Liver (tissue), 9 donors: ENCODE data around the gene SREK1. TPM values are rescaled to one million over a fixed set of nuclear protein-coding genes. Genes with fewer than 3 reads are reported as not detected.

Experiments used
- DNase-seq: peaks from one replicate; pipeline ENCODE4 v3.0.0-alpha.2; 2017; ENCODE audit warnings: low spot score
- H3K27ac ChIP-seq, 2 donors: one replicate each; pipeline ENCODE4 v1.7.0; 2013; ENCODE audit warnings: inconsistent platforms in 2 of 2, low read length in 2 of 2, control low read depth in 1 of 2, low read depth in 1 of 2, mild to moderate bottlenecking in 1 of 2
- H3K27me3 ChIP-seq, 4 donors: one replicate each; pipeline versions ENCODE4 v1.6.1 to v1.7.0; 2013; ENCODE audit warnings: low read length in 3 of 4, inconsistent platforms in 1 of 4, mild to moderate bottlenecking in 1 of 4, moderate library complexity in 1 of 4; ENCODE audit not compliant: control insufficient read depth in 4 of 4, insufficient read depth in 4 of 4
- H3K36me3 ChIP-seq, 4 donors: one replicate each; pipeline versions ENCODE4 v1.6.1 to v1.7.0; 2013; ENCODE audit warnings: low read length in 3 of 4, mild to moderate bottlenecking in 3 of 4, low read depth in 1 of 4, moderate library complexity in 1 of 4; ENCODE audit not compliant: control insufficient read depth in 4 of 4, insufficient read depth in 3 of 4
- H3K4me1 ChIP-seq, 4 donors: one replicate each; pipeline versions ENCODE4 v1.6.1 to v1.7.0; 2013; ENCODE audit warnings: low read length in 3 of 4, mild to moderate bottlenecking in 3 of 4, moderate library complexity in 1 of 4; ENCODE audit not compliant: control insufficient read depth in 4 of 4, insufficient read depth in 4 of 4
- H3K4me3 ChIP-seq, 3 donors: one replicate each; pipeline versions ENCODE4 v1.6.1 to v1.7.0; 2013; ENCODE audit warnings: low read length in 3 of 3, control low read depth in 1 of 3, low read depth in 1 of 3, mild to moderate bottlenecking in 1 of 3
- H3K9ac ChIP-seq, 2 donors: one replicate each; pipeline ENCODE4 v1.7.0; 2013; ENCODE audit warnings: low read length in 2 of 2, mild to moderate bottlenecking in 2 of 2, moderate library complexity in 2 of 2, control low read depth in 1 of 2, low read depth in 1 of 2
- H3K9me3 ChIP-seq, 4 donors: one replicate each; pipeline versions ENCODE4 v1.6.1 to v1.7.0; 2013; ENCODE audit warnings: low read length in 3 of 4; ENCODE audit not compliant: control insufficient read depth in 4 of 4
- EGR1 ChIP-seq, 2 donors: IDR thresholded peaks; 2 replicates each; pipeline ENCODE4 v1.6.1; 2016 to 2018; ENCODE audit warnings: antibody characterized with exemption in 2 of 2, low read depth in 2 of 2
- FOXA1 ChIP-seq: IDR thresholded peaks from 2 replicates; pipeline ENCODE4 v1.6.1; 2016; ENCODE audit warnings: antibody characterized with exemption
- FOXA2 ChIP-seq: IDR thresholded peaks from 2 replicates; pipeline ENCODE4 v1.6.1; 2016; ENCODE audit warnings: antibody characterized with exemption
- GABPA ChIP-seq, 2 donors: IDR thresholded peaks in 1 of 2; conservative IDR thresholded peaks in 1 of 2; 2 replicates each; pipeline ENCODE4 v1.6.1; 2016; ENCODE audit warnings: antibody characterized with exemption in 2 of 2, mild to moderate bottlenecking in 1 of 2, moderate library complexity in 1 of 2
- HNF4A ChIP-seq, 2 donors: conservative IDR thresholded peaks; 2 replicates each; pipeline ENCODE4 v1.6.1; 2016; ENCODE audit warnings: antibody characterized with exemption in 2 of 2, mild to moderate bottlenecking in 2 of 2
- HNF4G ChIP-seq: IDR thresholded peaks from 2 replicates; pipeline ENCODE4 v1.6.1; 2016; ENCODE audit warnings: antibody characterized with exemption
- JUND ChIP-seq, 2 donors: IDR thresholded peaks; 2 replicates each; pipeline ENCODE4 v1.6.1; 2016; ENCODE audit warnings: antibody characterized with exemption in 2 of 2
- NR2F2 ChIP-seq: IDR thresholded peaks from 2 replicates; pipeline ENCODE4 v1.6.1; 2016; ENCODE audit warnings: antibody characterized with exemption
- RAD21 ChIP-seq, 2 donors: IDR thresholded peaks; 2 replicates each; pipeline ENCODE4 v1.6.1; 2016; ENCODE audit warnings: antibody characterized with exemption in 2 of 2, mild to moderate bottlenecking in 2 of 2
- RXRA ChIP-seq, 2 donors: IDR thresholded peaks; 2 replicates each; pipeline ENCODE4 v1.6.1; 2017 to 2018; ENCODE audit warnings: antibody characterized with exemption in 2 of 2, mild to moderate bottlenecking in 1 of 2
- SP1 ChIP-seq: IDR thresholded peaks from 2 replicates; pipeline ENCODE4 v1.6.1; 2018; ENCODE audit warnings: antibody characterized with exemption, mild to moderate bottlenecking
- TAF1 ChIP-seq: conservative IDR thresholded peaks from 2 replicates; pipeline ENCODE4 v1.6.1; 2016; ENCODE audit warnings: antibody characterized with exemption, mild to moderate bottlenecking
- YY1 ChIP-seq: IDR thresholded peaks from 2 replicates; pipeline ENCODE4 v1.6.1; 2016; ENCODE audit warnings: antibody characterized with exemption, mild to moderate bottlenecking
- WGBS: extraction: QIAGEN DNeasy Blood & Tissue Kit; methylation state at CpG from one replicate; pipeline ENCODE4 v1.1.7; 2013; 5-methylcytosine and 5-hydroxymethylcytosine counted together
- polyA plus RNA-seq, 2 donors: library from polyadenylated mRNA; stranded (reverse) in 1 of 2; unstranded in 1 of 2; fragments of 200-250 nt in 1 of 2; fragments of >200 nt in 1 of 2; fragmentation: Nextera tagmentation in 1 of 2; extraction: Ambion mirVana in 1 of 2; gene quantifications; one replicate each; pipeline versions ENCODE4 v1.2.1 to v1.2.3, GENCODE V29; 2013 to 2015
- total RNA-seq, 2 donors: library from RNA; depleted of rRNA; stranded (reverse); fragments of >200 nt; gene quantifications; one replicate each; pipeline ENCODE4 v1.2.3, GENCODE V29; 2014
- TF ChIP-seq, protein P1 (sequence below): fragments of 150-350 bp; IDR thresholded peaks from 2 replicates; pipeline ENCODE4 v1.5.1; 2017; ENCODE audit warnings: improper control_type of control experiment, low read depth, low read length; ENCODE audit not compliant: missing input control
- TF ChIP-seq, protein P2 (sequence below): IDR thresholded peaks from 2 replicates; pipeline ENCODE4 v1.6.1; 2016; ENCODE audit warnings: antibody characterized with exemption
- TF ChIP-seq, protein P3 (sequence below): IDR thresholded peaks from 2 replicates; pipeline ENCODE4 v1.6.1; 2016; ENCODE audit warnings: antibody characterized with exemption, mild to moderate bottlenecking
- TF ChIP-seq, protein P4 (sequence below): IDR thresholded peaks from 2 replicates; pipeline ENCODE4 v1.6.1; 2016; ENCODE audit warnings: antibody characterized with exemption
- TF ChIP-seq, protein P5 (sequence below): IDR thresholded peaks from 2 replicates; pipeline ENCODE4 v1.6.1; 2016; ENCODE audit warnings: antibody characterized with exemption
- donor health status: healthy.
- donor health status: healthy.
- donor health status: healthy.
- donor health status: healthy.
- donor health status: healthy.

Gene SREK1
- total and polyA plus RNA-seq, 4 donors = 10.2 to 85.8 (median 43.9) TPM

DNA sequence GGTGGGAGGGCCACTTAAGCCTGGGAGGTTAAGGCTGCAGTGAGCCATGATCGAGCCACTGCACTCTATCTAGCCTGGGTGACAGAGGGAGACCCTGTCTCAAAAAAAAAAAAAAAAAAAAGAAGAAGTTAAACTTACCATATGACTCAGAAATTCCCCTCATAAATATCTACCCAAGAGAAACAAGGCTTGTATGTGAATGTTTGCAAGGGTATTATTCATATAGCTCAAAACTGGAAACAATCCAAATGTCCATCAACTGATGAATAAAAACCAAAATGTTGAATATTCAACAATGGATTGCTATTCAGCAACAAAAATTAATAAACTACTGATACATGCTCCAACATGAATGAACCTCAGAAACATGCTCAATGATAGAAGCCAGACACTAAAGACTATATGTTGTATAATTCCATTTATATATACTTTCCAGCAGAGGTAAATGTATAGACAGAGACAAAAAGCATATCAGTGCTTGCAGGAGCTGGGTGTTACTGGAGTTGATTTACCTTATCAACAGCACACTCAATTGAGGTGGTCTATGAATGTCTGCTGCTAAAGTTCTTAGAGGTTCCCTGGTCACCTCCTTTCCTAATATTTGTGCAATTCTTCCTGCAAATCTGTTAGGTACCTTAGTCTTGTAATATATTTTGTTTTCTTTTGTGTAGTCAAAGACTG lies 5.3 kb upstream of the SREK1 start:
- TF ChIP-seq HNF4G (no peak), YY1 (no peak), HNF4A (conservative IDR thresholded peaks at IDR 0.05) (no peak), FOXA1 (no peak), JUND (IDR thresholded peaks at IDR 0.05) (no peak), TAF1 (no peak), RAD21 (IDR thresholded peaks at IDR 0.05) (no peak), NR2F2 (no peak), EGR1 (IDR thresholded peaks at IDR 0.05; ENCODE audit: low read depth in 2 of 2) (no peak), RXRA (IDR thresholded peaks at IDR 0.05) (no peak), FOXA2 (no peak), GABPA (IDR thresholded peaks at IDR 0.05 in 1 of 2, conservative IDR thresholded peaks at IDR 0.05 in 1 of 2) (no peak), SP1 (no peak)
- TF ChIP-seq, protein P1, sequence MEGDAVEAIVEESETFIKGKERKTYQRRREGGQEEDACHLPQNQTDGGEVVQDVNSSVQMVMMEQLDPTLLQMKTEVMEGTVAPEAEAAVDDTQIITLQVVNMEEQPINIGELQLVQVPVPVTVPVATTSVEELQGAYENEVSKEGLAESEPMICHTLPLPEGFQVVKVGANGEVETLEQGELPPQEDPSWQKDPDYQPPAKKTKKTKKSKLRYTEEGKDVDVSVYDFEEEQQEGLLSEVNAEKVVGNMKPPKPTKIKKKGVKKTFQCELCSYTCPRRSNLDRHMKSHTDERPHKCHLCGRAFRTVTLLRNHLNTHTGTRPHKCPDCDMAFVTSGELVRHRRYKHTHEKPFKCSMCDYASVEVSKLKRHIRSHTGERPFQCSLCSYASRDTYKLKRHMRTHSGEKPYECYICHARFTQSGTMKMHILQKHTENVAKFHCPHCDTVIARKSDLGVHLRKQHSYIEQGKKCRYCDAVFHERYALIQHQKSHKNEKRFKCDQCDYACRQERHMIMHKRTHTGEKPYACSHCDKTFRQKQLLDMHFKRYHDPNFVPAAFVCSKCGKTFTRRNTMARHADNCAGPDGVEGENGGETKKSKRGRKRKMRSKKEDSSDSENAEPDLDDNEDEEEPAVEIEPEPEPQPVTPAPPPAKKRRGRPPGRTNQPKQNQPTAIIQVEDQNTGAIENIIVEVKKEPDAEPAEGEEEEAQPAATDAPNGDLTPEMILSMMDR = no peak
- TF ChIP-seq, protein P2, sequence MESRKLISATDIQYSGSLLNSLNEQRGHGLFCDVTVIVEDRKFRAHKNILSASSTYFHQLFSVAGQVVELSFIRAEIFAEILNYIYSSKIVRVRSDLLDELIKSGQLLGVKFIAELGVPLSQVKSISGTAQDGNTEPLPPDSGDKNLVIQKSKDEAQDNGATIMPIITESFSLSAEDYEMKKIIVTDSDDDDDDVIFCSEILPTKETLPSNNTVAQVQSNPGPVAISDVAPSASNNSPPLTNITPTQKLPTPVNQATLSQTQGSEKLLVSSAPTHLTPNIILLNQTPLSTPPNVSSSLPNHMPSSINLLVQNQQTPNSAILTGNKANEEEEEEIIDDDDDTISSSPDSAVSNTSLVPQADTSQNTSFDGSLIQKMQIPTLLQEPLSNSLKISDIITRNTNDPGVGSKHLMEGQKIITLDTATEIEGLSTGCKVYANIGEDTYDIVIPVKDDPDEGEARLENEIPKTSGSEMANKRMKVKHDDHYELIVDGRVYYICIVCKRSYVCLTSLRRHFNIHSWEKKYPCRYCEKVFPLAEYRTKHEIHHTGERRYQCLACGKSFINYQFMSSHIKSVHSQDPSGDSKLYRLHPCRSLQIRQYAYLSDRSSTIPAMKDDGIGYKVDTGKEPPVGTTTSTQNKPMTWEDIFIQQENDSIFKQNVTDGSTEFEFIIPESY = no peak
- TF ChIP-seq, protein P3, sequence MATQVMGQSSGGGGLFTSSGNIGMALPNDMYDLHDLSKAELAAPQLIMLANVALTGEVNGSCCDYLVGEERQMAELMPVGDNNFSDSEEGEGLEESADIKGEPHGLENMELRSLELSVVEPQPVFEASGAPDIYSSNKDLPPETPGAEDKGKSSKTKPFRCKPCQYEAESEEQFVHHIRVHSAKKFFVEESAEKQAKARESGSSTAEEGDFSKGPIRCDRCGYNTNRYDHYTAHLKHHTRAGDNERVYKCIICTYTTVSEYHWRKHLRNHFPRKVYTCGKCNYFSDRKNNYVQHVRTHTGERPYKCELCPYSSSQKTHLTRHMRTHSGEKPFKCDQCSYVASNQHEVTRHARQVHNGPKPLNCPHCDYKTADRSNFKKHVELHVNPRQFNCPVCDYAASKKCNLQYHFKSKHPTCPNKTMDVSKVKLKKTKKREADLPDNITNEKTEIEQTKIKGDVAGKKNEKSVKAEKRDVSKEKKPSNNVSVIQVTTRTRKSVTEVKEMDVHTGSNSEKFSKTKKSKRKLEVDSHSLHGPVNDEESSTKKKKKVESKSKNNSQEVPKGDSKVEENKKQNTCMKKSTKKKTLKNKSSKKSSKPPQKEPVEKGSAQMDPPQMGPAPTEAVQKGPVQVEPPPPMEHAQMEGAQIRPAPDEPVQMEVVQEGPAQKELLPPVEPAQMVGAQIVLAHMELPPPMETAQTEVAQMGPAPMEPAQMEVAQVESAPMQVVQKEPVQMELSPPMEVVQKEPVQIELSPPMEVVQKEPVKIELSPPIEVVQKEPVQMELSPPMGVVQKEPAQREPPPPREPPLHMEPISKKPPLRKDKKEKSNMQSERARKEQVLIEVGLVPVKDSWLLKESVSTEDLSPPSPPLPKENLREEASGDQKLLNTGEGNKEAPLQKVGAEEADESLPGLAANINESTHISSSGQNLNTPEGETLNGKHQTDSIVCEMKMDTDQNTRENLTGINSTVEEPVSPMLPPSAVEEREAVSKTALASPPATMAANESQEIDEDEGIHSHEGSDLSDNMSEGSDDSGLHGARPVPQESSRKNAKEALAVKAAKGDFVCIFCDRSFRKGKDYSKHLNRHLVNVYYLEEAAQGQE = no peak
- TF ChIP-seq, protein P4, sequence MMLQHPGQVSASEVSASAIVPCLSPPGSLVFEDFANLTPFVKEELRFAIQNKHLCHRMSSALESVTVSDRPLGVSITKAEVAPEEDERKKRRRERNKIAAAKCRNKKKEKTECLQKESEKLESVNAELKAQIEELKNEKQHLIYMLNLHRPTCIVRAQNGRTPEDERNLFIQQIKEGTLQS = no peak
- TF ChIP-seq, protein P5, sequence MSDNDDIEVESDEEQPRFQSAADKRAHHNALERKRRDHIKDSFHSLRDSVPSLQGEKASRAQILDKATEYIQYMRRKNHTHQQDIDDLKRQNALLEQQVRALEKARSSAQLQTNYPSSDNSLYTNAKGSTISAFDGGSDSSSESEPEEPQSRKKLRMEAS = no peak
- Histone ChIP-seq H3K9ac (no peak overlapping the region), H3K4me1 (peaks cover 0 to 6% (median 5%) of the 10 kb centered on the region in 4 donors), H3K4me3 (no peak overlapping the region), H3K27ac (no peak overlapping the region), H3K27me3 (no peaks in the 10 kb centered on the region), H3K36me3 (no peaks in the 10 kb centered on the region), H3K9me3 (no peaks in the 10 kb centered on the region)
- DNase-seq = no peak
- WGBS = 78% methylated on average over 1 of the region's 1 CpG
